Activated naive CD4-positive, alpha-beta T cell treated with Interleukin-2 at 50 U/mL for 16 hours (primary cell): Measurements from ENCODE around the gene NCK2.
"Not testable (repeated sequence)": the region's sequence is repeated elsewhere in the genome, so short reads cannot be mapped to it uniquely, and the experiment has no call there.

Experiments
- DNase-seq: peaks from one replicate; pipeline ENCODE4 v3.0.0-alpha.2; 2020

The NCK2 gene

GRCh38 chr2:105737980-105738657 lies 6.6 kb upstream of the NCK2 start:
- DNase-seq: no peak

- no peak for DNase-seq
Measured at GRCh38 chr2:105738658-105739241, 6.0 kb upstream of the NCK2 start.

GRCh38 chr2:105739426-105739825 lies 5.3 kb upstream of the NCK2 start:
- no peak for DNase-seq

GRCh38 chr2:105739944-105740530 lies 4.7 kb upstream of the NCK2 start:
- no peak for DNase-seq

- DNase-seq: no peak
Measured at GRCh38 chr2:105741174-105741573, 3.5 kb upstream of the NCK2 start.

- DNase-seq: no peak
Measured at GRCh38 chr2:105741617-105742016, 3.1 kb upstream of the NCK2 start.

GRCh38 chr2:105744091-105744908 lies 412 bp upstream of the NCK2 start:
- DNase-seq: peak; percentile 69

- DNase-seq: peak; percentile 91
Measured at GRCh38 chr2:105746177-105747080, 1.7 kb downstream of the NCK2 start.

- DNase-seq: no peak
Measured at GRCh38 chr2:105747254-105747894, 2.7 kb downstream of the NCK2 start.

GRCh38 chr2:105747991-105748390 lies 3.3 kb downstream of the NCK2 start:
- no peak for DNase-seq

- no peak for DNase-seq
Measured at GRCh38 chr2:105748566-105748965, 3.9 kb downstream of the NCK2 start.

GRCh38 chr2:105749583-105750400 lies 5.1 kb downstream of the NCK2 start:
- peak; percentile 62 for DNase-seq

- no peak for DNase-seq
Measured at GRCh38 chr2:105750735-105751134, 6.0 kb downstream of the NCK2 start.

- DNase-seq: no peak
Measured at GRCh38 chr2:105751272-105751671, 6.6 kb downstream of the NCK2 start.

GRCh38 chr2:105752691-105753358 lies 8.1 kb downstream of the NCK2 start:
- no peak for DNase-seq

GRCh38 chr2:105753380-105753779 lies 8.7 kb downstream of the NCK2 start:
- no peak for DNase-seq

GRCh38 chr2:105754011-105754410 lies 9.3 kb downstream of the NCK2 start:
- DNase-seq: peak; percentile 52

GRCh38 chr2:105754994-105755393 lies 10.3 kb downstream of the NCK2 start:
- DNase-seq: no peak

- DNase-seq: no peak
Measured at GRCh38 chr2:105755895-105756294, 11.2 kb downstream of the NCK2 start.

GRCh38 chr2:105756435-105756834 lies 11.7 kb downstream of the NCK2 start:
- DNase-seq: no peak

GRCh38 chr2:105756865-105757264 lies 12.2 kb downstream of the NCK2 start:
- DNase-seq: not testable (repeated sequence)
